ENCODE results near the gene SLC13A1. TPM values are rescaled to one million over a fixed set of nuclear protein-coding genes. Genes with fewer than 3 reads are reported as not detected.

Gene SLC13A1
- total and polyA plus RNA-seq, 2 experiments from 2014 or later, result not detected

DNA sequence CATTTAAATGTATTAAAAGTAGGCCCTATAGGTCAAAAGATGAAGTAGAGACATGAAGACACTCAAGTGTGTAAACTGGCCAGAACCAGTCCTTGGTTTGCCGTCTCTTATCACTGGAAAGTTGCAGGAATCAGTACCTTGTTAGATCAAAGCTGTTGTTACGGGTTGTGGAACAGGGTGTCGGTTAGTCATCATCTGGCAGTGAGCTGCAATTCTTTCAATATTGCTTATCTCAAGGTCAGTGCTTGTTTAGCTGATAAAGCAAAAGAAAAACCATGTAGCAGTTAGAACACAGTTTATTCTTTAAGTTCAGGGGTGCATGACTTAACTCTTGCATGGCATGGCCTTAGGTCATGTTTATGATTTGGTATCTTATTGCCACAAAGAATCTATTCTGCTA, 10.0 kb upstream of the SLC13A1 start (continued):
- TF ChIP-seq, protein P1, sequence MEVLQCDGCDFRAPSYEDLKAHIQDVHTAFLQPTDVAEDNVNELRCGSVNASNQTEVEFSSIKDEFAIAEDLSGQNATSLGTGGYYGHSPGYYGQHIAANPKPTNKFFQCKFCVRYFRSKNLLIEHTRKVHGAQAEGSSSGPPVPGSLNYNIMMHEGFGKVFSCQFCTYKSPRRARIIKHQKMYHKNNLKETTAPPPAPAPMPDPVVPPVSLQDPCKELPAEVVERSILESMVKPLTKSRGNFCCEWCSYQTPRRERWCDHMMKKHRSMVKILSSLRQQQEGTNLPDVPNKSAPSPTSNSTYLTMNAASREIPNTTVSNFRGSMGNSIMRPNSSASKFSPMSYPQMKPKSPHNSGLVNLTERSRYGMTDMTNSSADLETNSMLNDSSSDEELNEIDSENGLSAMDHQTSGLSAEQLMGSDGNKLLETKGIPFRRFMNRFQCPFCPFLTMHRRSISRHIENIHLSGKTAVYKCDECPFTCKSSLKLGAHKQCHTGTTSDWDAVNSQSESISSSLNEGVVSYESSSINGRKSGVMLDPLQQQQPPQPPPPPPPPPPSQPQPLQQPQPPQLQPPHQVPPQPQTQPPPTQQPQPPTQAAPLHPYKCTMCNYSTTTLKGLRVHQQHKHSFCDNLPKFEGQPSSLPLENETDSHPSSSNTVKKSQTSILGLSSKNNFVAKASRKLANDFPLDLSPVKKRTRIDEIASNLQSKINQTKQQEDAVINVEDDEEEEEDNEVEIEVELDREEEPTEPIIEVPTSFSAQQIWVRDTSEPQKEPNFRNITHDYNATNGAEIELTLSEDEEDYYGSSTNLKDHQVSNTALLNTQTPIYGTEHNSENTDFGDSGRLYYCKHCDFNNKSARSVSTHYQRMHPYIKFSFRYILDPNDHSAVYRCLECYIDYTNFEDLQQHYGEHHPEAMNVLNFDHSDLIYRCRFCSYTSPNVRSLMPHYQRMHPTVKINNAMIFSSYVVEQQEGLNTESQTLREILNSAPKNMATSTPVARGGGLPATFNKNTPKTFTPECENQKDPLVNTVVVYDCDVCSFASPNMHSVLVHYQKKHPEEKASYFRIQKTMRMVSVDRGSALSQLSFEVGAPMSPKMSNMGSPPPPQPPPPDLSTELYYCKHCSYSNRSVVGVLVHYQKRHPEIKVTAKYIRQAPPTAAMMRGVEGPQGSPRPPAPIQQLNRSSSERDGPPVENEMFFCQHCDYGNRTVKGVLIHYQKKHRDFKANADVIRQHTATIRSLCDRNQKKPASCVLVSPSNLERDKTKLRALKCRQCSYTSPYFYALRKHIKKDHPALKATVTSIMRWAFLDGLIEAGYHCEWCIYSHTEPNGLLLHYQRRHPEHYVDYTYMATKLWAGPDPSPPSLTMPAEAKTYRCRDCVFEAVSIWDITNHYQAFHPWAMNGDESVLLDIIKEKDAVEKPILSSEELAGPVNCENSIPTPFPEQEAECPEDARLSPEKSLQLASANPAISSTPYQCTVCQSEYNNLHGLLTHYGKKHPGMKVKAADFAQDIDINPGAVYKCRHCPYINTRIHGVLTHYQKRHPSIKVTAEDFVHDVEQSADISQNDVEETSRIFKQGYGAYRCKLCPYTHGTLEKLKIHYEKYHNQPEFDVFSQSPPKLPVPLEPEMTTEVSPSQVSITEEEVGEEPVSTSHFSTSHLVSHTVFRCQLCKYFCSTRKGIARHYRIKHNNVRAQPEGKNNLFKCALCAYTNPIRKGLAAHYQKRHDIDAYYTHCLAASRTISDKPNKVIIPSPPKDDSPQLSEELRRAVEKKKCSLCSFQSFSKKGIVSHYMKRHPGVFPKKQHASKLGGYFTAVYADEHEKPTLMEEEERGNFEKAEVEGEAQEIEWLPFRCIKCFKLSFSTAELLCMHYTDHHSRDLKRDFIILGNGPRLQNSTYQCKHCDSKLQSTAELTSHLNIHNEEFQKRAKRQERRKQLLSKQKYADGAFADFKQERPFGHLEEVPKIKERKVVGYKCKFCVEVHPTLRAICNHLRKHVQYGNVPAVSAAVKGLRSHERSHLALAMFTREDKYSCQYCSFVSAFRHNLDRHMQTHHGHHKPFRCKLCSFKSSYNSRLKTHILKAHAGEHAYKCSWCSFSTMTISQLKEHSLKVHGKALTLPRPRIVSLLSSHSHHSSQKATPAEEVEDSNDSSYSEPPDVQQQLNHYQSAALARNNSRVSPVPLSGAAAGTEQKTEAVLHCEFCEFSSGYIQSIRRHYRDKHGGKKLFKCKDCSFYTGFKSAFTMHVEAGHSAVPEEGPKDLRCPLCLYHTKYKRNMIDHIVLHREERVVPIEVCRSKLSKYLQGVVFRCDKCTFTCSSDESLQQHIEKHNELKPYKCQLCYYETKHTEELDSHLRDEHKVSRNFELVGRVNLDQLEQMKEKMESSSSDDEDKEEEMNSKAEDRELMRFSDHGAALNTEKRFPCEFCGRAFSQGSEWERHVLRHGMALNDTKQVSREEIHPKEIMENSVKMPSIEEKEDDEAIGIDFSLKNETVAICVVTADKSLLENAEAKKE (CRISPR knock-in tag; IDR thresholded peaks at IDR 0.05), result no peak
- TF ChIP-seq EZH2 (IDR thresholded peaks at IDR 0.05; ENCODE audit: low read depth, unreplicated experiment), result no peak
- TF ChIP-seq JUNB (IDR thresholded peaks at IDR 0.05; ENCODE audit: unreplicated experiment), result no peak
- TF ChIP-seq, protein P2, sequence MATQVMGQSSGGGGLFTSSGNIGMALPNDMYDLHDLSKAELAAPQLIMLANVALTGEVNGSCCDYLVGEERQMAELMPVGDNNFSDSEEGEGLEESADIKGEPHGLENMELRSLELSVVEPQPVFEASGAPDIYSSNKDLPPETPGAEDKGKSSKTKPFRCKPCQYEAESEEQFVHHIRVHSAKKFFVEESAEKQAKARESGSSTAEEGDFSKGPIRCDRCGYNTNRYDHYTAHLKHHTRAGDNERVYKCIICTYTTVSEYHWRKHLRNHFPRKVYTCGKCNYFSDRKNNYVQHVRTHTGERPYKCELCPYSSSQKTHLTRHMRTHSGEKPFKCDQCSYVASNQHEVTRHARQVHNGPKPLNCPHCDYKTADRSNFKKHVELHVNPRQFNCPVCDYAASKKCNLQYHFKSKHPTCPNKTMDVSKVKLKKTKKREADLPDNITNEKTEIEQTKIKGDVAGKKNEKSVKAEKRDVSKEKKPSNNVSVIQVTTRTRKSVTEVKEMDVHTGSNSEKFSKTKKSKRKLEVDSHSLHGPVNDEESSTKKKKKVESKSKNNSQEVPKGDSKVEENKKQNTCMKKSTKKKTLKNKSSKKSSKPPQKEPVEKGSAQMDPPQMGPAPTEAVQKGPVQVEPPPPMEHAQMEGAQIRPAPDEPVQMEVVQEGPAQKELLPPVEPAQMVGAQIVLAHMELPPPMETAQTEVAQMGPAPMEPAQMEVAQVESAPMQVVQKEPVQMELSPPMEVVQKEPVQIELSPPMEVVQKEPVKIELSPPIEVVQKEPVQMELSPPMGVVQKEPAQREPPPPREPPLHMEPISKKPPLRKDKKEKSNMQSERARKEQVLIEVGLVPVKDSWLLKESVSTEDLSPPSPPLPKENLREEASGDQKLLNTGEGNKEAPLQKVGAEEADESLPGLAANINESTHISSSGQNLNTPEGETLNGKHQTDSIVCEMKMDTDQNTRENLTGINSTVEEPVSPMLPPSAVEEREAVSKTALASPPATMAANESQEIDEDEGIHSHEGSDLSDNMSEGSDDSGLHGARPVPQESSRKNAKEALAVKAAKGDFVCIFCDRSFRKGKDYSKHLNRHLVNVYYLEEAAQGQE (IDR thresholded peaks at IDR 0.05; ENCODE audit: unreplicated experiment), result no peak
- TF ChIP-seq NANOG (IDR thresholded peaks at IDR 0.05; ENCODE audit: borderline replicate concordance), result no peak
- TF ChIP-seq, protein P3, sequence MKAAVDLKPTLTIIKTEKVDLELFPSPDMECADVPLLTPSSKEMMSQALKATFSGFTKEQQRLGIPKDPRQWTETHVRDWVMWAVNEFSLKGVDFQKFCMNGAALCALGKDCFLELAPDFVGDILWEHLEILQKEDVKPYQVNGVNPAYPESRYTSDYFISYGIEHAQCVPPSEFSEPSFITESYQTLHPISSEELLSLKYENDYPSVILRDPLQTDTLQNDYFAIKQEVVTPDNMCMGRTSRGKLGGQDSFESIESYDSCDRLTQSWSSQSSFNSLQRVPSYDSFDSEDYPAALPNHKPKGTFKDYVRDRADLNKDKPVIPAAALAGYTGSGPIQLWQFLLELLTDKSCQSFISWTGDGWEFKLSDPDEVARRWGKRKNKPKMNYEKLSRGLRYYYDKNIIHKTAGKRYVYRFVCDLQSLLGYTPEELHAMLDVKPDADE (IDR thresholded peaks at IDR 0.05), result no peak

Data from GM23338 (cell line).